ENCODE measurements around the gene LRRC8E.

- TF ChIP-seq EZH2 (IDR thresholded peaks at IDR 0.05; ENCODE audit: borderline replicate concordance, low read length) (no peak), CTCF (conservative IDR thresholded peaks at IDR 0.05 in 1 of 2, IDR thresholded peaks at IDR 0.05 in 1 of 2; ENCODE audit: extremely low read depth in 1 of 2, insufficient read depth in 1 of 2, low read depth in 1 of 2, low read length in 2 of 2) (no peak)
Measured at GRCh38 chr19:7911508-7912143, 23.3 kb downstream of the LRRC8E start.

All from mammary epithelial cell (primary cell).